ENCODE results near the gene PODN.

DNA sequence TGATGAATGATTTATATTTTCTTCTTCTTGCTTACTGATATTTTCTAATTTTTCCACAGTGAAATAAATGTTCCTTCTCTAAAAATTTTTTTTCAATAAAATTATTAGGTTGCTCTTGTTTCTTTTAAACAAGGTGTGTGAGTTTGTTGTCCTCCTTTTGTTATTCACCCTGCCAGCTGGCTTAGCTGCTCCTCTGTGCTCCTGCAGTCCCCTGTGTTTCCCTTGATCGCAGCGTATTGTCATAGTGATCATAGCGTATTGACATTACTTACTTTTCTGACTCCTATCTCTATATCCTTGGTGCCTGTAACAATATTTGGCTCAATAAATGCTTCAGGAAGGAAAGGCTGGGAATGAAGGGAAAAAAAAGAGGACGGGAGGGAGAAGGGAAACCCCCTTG lies 24.9 kb upstream of the PODN start:
- TF ChIP-seq, protein P1, sequence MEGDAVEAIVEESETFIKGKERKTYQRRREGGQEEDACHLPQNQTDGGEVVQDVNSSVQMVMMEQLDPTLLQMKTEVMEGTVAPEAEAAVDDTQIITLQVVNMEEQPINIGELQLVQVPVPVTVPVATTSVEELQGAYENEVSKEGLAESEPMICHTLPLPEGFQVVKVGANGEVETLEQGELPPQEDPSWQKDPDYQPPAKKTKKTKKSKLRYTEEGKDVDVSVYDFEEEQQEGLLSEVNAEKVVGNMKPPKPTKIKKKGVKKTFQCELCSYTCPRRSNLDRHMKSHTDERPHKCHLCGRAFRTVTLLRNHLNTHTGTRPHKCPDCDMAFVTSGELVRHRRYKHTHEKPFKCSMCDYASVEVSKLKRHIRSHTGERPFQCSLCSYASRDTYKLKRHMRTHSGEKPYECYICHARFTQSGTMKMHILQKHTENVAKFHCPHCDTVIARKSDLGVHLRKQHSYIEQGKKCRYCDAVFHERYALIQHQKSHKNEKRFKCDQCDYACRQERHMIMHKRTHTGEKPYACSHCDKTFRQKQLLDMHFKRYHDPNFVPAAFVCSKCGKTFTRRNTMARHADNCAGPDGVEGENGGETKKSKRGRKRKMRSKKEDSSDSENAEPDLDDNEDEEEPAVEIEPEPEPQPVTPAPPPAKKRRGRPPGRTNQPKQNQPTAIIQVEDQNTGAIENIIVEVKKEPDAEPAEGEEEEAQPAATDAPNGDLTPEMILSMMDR (IDR thresholded peaks at IDR 0.05; ENCODE audit: borderline replicate concordance, extremely low read depth, low read length, poor library complexity, severe bottlenecking) = no peak
- no peak for TF ChIP-seq EZH2 (IDR thresholded peaks at IDR 0.05; ENCODE audit: borderline replicate concordance, low read depth, low read length, severe bottlenecking)
